Retina (tissue), 1 donor: ENCODE measurements around the gene CLP1.

ENCODE experiments used
- DNase-seq: peaks from one replicate; pipeline ENCODE4 v3.0.0-alpha.2; 2016

Gene CLP1

GRCh38 chr11:57657194-57658022 lies at the start of gene CLP1:
Gene CLP1, plus strand, starts transcription at chr11:57657762. Its CDS starts 1,715 bp downstream, at chr11:57659477.
- peak; percentile 99 for DNase-seq

GRCh38 chr11:57610170-57610569 lies 47.4 kb upstream of the CLP1 start:
- DNase-seq: no peak

GRCh38 chr11:57614234-57614772 lies 43.3 kb upstream of the CLP1 start:
- no peak for DNase-seq

GRCh38 chr11:57615308-57615707 lies 42.3 kb upstream of the CLP1 start:
- DNase-seq: no peak

GRCh38 chr11:57616595-57616994 lies 41.0 kb upstream of the CLP1 start:
- DNase-seq: no peak

GRCh38 chr11:57618438-57618837 lies 39.1 kb upstream of the CLP1 start:
- DNase-seq: no peak

- DNase-seq: no peak
These were observed 38.2 kb upstream of the CLP1 start for GRCh38 chr11:57619331-57619730.

GRCh38 chr11:57620467-57620866 lies 37.1 kb upstream of the CLP1 start:
- no peak for DNase-seq

- DNase-seq: no peak
These were observed 35.3 kb upstream of the CLP1 start for GRCh38 chr11:57622263-57622662.

- no peak for DNase-seq
These were observed 32.7 kb upstream of the CLP1 start for GRCh38 chr11:57624864-57625263.

GRCh38 chr11:57626895-57627294 lies 30.7 kb upstream of the CLP1 start:
- no peak for DNase-seq

GRCh38 chr11:57630171-57630570 lies 27.4 kb upstream of the CLP1 start:
- no peak for DNase-seq

- no peak for DNase-seq
These were observed 25.4 kb upstream of the CLP1 start for GRCh38 chr11:57632116-57632515.

GRCh38 chr11:57633394-57634070 lies 24.0 kb upstream of the CLP1 start:
- no peak for DNase-seq

GRCh38 chr11:57634311-57634710 lies 23.3 kb upstream of the CLP1 start:
- DNase-seq: no peak

- DNase-seq: no peak
These were observed 22.3 kb upstream of the CLP1 start for GRCh38 chr11:57635246-57635645.

GRCh38 chr11:57637626-57638004 lies 19.9 kb upstream of the CLP1 start:
- no peak for DNase-seq

GRCh38 chr11:57638005-57638781 lies 19.4 kb upstream of the CLP1 start:
- DNase-seq: peak; percentile 86

GRCh38 chr11:57638811-57639320 lies 18.7 kb upstream of the CLP1 start:
- DNase-seq: no peak

GRCh38 chr11:57639321-57640067 lies 18.1 kb upstream of the CLP1 start:
- DNase-seq: peak; percentile 94

- DNase-seq: no peak
These were observed 17.3 kb upstream of the CLP1 start for GRCh38 chr11:57640068-57640800.
